Right renal pelvis (tissue), 4 donors: Measurements from ENCODE around the gene SPECC1L. TPM values are rescaled to one million over a fixed set of nuclear protein-coding genes. Genes with fewer than 3 reads are reported as not detected.

Source experiments
- DNase-seq, 4 donors: peaks; one replicate each; pipeline ENCODE4 v3.0.0-alpha.2; 2013; ENCODE audit warnings: low read depth in 4 of 4, low spot score in 3 of 4, missing footprints in 1 of 4
- polyA plus RNA-seq, 4 donors: library from polyadenylated mRNA; unstranded; fragments of 120-200 nt; gene quantifications; one replicate each; pipeline ENCODE4 v1.2.1, GENCODE V29; 2013; ENCODE audit not compliant: insufficient read length in 4 of 4

The SPECC1L gene
- polyA plus RNA-seq, 4 donors = 45.3 to 56.0 (median 51.1) TPM

DNA sequence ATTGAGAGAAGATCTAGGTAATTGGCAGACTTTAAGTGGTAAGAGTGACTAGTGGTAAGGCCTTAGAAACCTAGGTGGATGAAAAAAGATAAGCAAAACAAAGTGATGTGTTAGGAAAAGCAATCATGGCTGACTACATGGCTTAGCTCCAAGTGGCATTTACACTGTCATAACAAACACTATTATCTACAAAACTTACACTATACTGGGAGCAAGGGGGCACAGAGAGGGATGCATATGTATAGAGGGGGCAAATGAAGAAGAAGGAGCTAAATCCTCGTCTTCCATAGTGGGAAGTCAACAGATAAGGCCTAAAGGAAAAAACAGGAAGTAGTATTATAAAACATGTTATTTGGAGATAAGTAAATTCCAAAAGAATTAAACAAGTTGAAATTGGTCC is 189.3 kb downstream of the SPECC1L start:
- no peak for DNase-seq

DNA sequence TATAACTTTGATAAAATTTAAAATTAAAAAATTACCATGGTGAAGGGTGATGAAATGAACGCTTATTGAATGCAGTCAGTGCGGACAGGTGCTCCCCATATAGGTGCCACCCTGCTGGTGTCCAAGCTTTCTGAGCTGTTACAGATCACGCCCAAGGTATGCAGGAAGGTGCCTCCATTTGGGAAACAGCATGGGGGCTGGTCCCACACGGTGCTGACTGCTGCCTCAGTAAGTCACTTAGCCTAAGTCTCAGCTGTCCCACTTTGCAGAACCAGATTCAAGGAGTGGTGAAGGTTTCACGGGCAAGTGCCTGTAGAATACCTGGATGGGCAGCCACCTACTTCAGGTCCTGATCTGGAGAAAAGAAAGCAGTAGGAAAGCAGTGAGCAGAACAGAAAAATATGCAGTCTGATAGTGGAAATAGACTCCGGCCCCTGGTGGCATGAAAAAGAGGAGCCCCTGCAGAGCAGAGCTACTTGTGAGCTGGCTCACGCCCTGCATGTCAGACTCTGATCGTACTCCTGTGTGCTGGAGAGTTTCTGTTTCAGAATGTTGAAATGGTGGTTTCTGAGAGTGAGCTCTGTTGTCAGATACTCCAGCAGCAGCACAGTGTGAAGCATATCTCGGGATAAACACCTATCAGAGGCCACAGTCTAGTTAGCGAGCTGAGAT is 189.9 kb downstream of the SPECC1L start:
- no peak for DNase-seq

DNA sequence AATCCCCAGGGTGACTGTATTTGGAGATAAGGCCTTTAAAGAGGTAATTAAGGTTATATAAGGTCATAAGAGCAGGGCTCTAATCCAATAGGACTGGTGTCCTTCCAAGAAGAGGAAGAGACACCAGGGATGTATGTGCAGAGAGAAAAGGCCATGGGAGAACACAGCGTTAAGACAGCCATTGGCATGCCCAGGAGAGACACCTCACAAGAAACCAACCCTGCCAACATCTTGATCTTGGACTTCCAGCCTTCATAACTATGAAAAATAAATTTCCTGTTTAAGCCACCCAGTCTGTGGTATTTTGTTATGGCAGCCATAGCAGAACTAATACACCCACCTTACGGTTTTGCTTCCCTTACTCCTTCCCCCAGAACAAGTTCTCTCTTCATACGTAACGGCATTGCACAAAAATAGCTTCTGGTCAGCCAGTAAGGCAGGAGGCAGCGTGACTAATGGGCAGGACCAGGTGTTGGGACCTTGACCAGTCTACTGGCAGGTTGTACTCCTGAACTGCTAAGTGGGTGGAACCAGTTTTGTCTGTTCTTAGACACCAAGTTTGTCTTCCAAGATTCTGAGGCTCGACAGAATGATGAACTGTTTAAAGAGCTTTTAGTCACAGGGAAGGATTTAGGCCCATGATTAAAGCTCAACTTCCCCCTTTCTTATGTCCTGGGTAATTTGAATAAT is 192.6 kb downstream of the SPECC1L start:
- DNase-seq = no peak

DNA sequence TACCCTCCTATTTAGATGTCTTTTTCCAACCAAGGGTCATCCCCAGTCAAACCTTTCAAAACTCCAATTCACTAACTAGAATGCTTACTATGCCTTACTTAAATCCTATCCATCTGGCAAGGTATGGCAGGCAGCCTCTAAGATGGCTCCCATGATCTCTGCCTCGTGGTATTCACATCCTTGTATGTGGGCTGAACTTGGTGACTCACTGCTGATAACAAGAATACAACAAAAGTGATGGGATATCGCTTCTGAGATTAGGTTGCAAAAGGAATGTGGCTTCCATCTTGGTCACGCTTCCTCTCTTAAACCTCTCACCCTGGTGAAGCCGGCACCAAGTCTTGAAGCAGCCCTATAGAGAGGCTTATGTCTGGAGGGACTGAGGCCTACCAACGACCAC is 194.9 kb downstream of the SPECC1L start:
- DNase-seq = no peak

DNA sequence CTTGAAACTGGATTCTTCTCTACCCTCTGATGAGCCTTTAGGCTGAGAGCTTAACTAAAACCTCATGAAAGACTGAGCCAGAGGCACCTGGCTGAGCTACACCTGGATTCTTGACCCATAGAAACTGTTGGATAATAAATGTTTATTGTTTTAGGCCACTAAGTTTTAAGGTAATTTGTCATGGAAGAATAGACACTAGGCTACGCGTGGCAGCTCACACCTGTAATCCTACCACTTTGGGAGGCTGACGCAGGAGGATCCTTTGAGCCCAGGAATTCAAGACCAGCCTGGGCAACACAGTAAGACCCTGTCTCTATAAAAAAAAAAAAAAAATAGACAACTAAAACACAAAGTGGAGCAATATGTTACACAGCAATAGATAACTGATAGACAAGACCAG is 195.3 kb downstream of the SPECC1L start:
- no peak for DNase-seq

DNA sequence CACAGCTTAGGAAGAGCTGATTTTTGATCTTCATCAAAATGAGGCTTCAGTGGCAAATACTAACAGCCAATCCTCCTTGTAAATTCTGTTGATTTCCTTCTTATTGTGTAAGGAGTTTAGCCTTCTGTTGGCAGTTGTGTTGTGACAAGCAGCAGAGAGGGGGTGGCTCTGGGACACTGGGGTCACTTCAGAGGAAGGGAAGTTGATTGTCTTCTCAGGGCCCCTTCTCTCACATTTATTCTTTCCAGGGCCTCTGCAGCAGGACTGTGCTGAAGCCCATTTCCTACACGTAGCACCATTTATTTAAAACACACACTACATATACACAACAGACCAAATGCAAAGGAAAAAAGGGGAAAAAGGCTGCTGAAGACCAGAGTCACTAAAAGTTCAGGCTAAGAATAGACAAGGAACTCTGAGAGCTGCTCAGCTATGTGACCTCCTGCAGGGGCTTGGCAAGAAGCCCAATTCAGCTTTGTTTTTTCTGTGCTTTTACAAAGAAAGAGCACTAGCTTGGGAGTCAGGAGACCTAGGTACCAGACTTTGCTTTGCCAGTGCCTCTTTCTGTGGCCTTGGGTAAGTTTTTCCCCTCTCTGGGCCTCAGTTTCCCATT is 196.2 kb downstream of the SPECC1L start:
- peak; percentile 45 to 64 (median 56) for DNase-seq

DNA sequence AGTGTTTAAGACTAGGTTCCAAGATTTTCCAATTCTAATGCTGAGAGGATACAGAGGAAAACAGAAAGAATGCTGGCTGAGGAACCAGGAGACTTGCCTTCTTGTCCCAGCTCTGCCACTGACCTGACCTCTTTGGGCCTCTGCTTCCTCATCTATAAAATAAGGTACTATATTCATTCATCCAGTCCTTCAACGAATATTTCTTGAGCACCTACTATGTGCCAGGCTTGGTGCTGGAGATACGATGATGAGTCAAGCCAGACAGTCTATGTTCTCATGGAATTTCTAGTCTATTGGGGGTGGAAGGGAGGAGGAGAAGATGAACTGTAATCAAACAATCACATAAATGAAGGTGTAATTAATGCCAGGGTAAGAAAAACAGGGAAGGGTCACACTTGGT is 196.7 kb downstream of the SPECC1L start:
- no peak for DNase-seq

Other genes with a start within 250 kb of the SPECC1L start
- gene SUSD2, start 89.3 kb upstream of the SPECC1L start, polyA plus RNA-seq = 10 to 100 TPM; 10.7 to 20.5 (median 18.2) TPM
- 10 to 100 TPM; 16.2 to 16.8 (median 16.6) TPM for gene GGT5, start 25.7 kb upstream of the SPECC1L start, polyA plus RNA-seq
- 1 to 10 TPM; 7.6 to 9.1 (median 8.3) TPM for gene ADORA2A, start 156.8 kb downstream of the SPECC1L start, polyA plus RNA-seq
- gene UPB1, start 224.5 kb downstream of the SPECC1L start, polyA plus RNA-seq = under 1 TPM; 0.39 to 0.86 (median 0.61) TPM